Neutrophil (primary cell): ENCODE results near the gene EVX2.

ENCODE experiments used
- H3K27ac ChIP-seq: fragments of 200-600 bp; sonication (generic); 2 replicates; pipeline ENCODE4 v1.5.1; 2016; ENCODE audit warnings: mild to moderate bottlenecking, moderate library complexity
- H3K27me3 ChIP-seq: fragments of 200-600 bp; sonication (generic); 2 replicates; pipeline ENCODE4 v1.6.0; 2016; ENCODE audit warnings: mild to moderate bottlenecking
- H3K36me3 ChIP-seq: fragments of 200-600 bp; sonication (generic); 2 replicates; pipeline ENCODE4 v1.5.1; 2017
- H3K4me1 ChIP-seq, 2 experiments: fragments of 200-600 bp in 1 of 2; sonication (generic) in 1 of 2; 1 replicate in 1 of 2; 2 replicates in 1 of 2; pipeline versions ENCODE4 v1.5.1 to v1.6.1; 2013 to 2016; ENCODE audit warnings: low read depth in 1 of 2, low read length in 1 of 2, mild to moderate bottlenecking in 1 of 2, moderate library complexity in 1 of 2; ENCODE audit not compliant: control insufficient read depth in 1 of 2, insufficient read depth in 1 of 2
- H3K4me3 ChIP-seq, 2 experiments: fragments of 200-600 bp in 1 of 2; sonication (generic) in 1 of 2; 1 replicate in 1 of 2; 2 replicates in 1 of 2; pipeline ENCODE4 v1.5.1; 2013 to 2016; ENCODE audit warnings: low read depth in 1 of 2, low read length in 1 of 2, mild to moderate bottlenecking in 1 of 2, moderate library complexity in 1 of 2
- H3K9me3 ChIP-seq: fragments of 200-600 bp; sonication (generic); 2 replicates; pipeline ENCODE4 v1.5.1; 2016
- TF ChIP-seq, protein P1 (sequence below): fragments of 200-600 bp; sonication (generic); IDR thresholded peaks from 2 replicates; pipeline ENCODE4 v1.5.1; 2016; ENCODE audit warnings: antibody characterized with exemption

The EVX2 gene

GRCh38 chr2:176085861-176086771 is 2.4 kb upstream of the EVX2 start:
- Histone ChIP-seq H3K36me3 (no peaks in the 10 kb centered on the region), H3K4me1 (peaks cover 58 to 61% of the 10 kb centered on the region in 2 experiments), H3K9me3 (peaks cover under 1% of the 10 kb centered on the region), H3K4me3 (peak overlapping the region in 1 of 2 experiments; percentile 39), H3K27me3 (peaks cover 100% of the 10 kb centered on the region), H3K27ac (no peak overlapping the region)
- TF ChIP-seq, protein P1, sequence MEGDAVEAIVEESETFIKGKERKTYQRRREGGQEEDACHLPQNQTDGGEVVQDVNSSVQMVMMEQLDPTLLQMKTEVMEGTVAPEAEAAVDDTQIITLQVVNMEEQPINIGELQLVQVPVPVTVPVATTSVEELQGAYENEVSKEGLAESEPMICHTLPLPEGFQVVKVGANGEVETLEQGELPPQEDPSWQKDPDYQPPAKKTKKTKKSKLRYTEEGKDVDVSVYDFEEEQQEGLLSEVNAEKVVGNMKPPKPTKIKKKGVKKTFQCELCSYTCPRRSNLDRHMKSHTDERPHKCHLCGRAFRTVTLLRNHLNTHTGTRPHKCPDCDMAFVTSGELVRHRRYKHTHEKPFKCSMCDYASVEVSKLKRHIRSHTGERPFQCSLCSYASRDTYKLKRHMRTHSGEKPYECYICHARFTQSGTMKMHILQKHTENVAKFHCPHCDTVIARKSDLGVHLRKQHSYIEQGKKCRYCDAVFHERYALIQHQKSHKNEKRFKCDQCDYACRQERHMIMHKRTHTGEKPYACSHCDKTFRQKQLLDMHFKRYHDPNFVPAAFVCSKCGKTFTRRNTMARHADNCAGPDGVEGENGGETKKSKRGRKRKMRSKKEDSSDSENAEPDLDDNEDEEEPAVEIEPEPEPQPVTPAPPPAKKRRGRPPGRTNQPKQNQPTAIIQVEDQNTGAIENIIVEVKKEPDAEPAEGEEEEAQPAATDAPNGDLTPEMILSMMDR = no peak

DNA sequence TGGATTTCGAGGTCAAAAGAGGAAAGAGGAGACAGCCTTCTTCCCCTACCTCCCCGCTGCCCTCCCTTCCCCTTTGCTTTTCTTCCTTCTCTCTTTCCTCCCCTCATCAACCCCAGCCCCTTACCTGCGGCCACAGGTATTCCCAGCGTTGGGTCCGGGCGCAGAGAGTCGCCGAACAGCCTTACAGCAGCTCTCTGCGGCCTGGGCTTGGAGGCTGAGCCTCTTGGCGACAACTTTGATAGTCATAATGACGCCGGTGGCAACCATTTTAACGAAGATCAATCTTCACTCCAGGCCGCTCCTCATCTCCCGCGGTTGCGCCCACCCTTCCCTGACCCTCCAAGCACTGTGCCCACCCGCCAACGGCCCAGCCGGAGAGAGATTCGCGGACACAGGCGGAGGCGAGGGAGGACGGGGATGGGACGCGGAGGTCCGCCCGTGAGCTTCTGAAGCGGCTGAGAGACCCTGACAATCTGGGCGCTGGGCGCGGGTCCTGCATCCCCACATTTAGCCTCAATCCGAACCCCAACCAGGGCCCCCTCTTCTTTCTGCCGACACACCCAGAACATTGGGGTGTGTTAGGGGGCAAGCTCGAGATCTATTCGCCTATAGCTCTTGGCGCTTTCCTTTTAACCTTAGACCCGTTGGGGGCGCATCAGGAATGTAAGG is 1.5 kb upstream of the EVX2 start:
- Histone ChIP-seq H3K9me3 (peaks cover 9% of the 10 kb centered on the region), H3K27ac (no peak overlapping the region)
- TF ChIP-seq, protein P1 = no peak

DNA sequence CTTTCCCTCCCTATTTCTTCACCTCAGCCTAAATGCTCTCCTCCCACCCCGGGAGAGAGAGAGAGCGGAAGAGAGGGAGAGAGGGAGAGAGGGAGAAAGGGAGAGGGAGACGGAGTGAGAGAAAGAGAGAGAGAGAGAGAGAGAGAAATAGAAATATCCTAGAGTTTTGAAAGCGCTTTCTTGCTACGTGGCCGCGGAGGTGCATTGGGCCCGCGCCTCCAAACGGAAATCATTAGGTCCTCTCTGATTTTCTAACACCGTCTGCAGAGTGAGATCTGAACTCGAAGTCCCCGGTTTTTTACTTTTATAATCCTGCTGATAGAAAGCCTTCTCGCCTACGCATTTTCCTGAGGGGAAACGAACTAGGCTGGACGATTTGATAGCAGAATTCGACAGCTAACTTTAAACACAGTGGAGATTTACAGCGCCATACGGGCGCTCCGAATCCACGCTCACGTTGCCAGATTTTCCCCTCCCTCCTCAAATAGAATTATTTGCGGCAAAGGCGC is 903 bp upstream of the EVX2 start:
- H3K27me3 ChIP-seq = peaks cover 100% of the 10 kb centered on the region
- no peaks in the 10 kb centered on the region for H3K36me3 ChIP-seq
- no peak overlapping the region for H3K27ac ChIP-seq
- peak overlapping the region; percentile 17 to 20 for H3K4me3 ChIP-seq
- H3K4me1 ChIP-seq = peaks cover 70 to 72% of the 10 kb centered on the region in 2 experiments
- peaks cover 9% of the 10 kb centered on the region for H3K9me3 ChIP-seq
- TF ChIP-seq, protein P1 = no peak

More for the DNA sequence above, 1.5 kb upstream of the EVX2 start:
- H3K4me1 ChIP-seq = peaks cover 67 to 69% of the 10 kb centered on the region in 2 experiments
- no peaks in the 10 kb centered on the region for H3K36me3 ChIP-seq
- H3K4me3 ChIP-seq = peak overlapping the region; percentile 17 to 39
- peaks cover 100% of the 10 kb centered on the region for H3K27me3 ChIP-seq

DNA sequence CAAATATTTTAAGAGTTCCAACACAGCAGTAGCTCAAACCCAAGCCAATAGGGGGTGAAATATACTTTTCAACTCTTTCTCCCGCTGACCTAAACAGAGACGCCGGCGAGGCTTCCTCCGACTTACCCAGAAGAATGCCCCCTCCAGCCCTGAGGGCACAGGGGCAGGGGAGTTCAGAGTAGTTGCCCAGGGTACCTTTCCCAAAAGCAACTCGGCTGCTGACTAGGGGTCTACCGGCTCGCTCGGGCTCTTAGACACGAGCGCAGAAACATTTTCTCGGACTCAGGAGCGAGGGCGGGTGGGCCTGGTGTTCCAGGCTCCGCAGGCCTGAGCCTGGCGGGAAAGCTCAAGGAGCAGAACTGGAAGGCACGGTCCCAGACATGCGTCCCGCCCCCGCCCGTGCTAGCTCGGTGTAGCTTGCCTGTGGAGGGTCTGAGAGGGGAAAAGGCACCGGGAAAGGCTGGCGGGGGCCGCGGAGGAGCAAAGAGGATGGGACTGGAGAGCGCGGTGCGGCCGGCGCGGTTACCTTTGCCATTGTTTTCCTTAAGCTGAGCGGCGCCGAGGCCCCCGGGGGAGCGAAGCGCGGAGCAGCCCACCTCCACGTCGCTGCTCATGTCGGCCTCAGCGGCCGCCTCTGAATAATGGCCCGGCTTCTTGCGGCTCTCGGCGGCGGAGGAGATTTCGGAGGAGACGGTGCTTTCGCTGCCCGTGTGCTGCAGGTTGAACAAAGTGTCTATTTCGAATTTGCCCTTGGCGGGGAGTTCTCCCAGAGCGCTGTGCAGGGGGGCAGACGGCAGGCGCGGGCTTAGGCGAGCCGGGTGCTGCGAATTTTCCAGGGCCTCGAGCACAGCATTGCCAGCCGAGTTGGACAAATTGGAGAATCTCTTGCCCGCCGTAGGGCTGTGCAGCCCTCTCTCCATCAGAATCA is 674 bp downstream of the EVX2 start:
- no peaks in the 10 kb centered on the region for H3K36me3 ChIP-seq
- TF ChIP-seq, protein P1 = no peak
- no peak overlapping the region for H3K27ac ChIP-seq
- H3K27me3 ChIP-seq = peaks cover 100% of the 10 kb centered on the region
- peaks cover 9% of the 10 kb centered on the region for H3K9me3 ChIP-seq
- H3K4me3 ChIP-seq = peak overlapping the region in 1 of 2 experiments; percentile 8
- peaks cover 78 to 81% of the 10 kb centered on the region in 2 experiments for H3K4me1 ChIP-seq

- Histone ChIP-seq H3K27me3 (peaks cover 100% of the 10 kb centered on the region), H3K9me3 (peaks cover 9% of the 10 kb centered on the region), H3K27ac (no peak overlapping the region), H3K4me1 (peaks cover 73 to 76% of the 10 kb centered on the region in 2 experiments), H3K4me3 (peak overlapping the region; percentile 5 to 23), H3K36me3 (no peaks in the 10 kb centered on the region)
- TF ChIP-seq, protein P1 = no peak
Observed at GRCh38 chr2:176082525-176082823, 1.3 kb downstream of the EVX2 start.
